HG03139 (cell line): Measurements from ENCODE around the gene RICTOR.
A peak's percentile ranks its signal among the peaks of the same experiment; 100 is the strongest.

Source experiments
- ATAC-seq: cut with Tn5 transposase; IDR thresholded peaks from one replicate; pipeline ENCODE4 v1.9.1; 2021; ENCODE audit not compliant: unreplicated experiment

Gene RICTOR

DNA sequence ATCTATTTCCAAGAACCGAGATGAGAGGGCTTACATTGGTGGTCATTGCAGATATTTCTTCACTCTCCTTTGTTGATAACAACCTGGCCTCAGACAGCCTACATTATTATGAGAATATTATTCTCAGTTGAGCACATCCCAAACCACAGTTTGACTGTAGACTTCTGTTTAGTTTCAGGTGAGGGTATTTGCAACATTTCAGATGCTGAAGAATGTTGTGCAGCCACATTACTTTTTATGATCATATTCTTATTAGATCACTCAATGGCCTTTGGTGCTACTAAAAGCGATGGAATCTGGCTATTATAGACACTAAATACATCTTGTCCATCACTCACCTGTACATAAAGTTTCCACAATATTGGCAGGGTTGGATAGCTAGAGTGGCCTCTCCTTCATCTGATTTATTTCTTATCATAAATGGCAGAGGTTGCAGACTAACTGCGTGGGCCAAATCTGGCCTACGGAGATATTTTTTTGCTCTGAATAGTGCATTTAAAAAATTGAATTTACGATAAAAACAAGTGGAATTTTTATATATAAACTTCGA lies 26.2 kb upstream of the RICTOR start:
- no peak for ATAC-seq

DNA sequence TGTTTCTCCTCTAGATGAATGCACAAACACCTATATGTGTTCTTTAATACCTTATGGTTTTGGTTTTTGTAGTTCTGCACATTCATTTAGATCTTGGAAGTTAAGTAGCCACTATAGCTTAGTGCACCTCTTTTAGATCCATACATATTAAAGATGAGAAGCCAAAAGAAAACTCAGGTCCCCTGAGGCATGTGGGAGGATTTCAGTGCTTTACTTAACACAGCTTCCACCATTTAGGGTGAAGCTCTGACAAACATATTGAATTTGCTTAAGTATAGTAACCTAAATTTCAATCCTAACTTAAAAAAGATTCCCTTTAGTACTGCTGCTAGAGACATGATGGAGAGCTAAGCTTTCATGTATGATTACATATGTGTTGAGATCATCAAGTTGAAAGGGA lies 25.6 kb upstream of the RICTOR start:
- no peak for ATAC-seq

DNA sequence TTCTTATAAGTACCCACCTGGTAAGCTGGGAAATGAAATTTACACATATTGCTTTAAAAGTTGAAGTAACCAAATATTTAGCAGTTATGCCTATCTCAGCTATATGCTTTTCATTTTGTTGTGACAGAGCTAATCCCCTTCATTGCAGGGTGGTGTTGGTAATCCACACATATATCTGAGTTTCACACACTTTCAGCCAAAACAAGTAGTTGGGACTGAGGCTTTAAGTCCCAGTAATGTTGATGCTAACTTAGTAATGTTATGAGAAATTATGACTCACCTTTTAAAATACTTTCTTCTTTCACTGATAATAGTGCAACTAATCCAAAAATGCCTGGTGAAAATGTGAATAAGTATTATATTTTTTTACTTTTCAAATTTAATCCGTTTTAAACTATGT lies 19.2 kb upstream of the RICTOR start:
- no peak for ATAC-seq

DNA sequence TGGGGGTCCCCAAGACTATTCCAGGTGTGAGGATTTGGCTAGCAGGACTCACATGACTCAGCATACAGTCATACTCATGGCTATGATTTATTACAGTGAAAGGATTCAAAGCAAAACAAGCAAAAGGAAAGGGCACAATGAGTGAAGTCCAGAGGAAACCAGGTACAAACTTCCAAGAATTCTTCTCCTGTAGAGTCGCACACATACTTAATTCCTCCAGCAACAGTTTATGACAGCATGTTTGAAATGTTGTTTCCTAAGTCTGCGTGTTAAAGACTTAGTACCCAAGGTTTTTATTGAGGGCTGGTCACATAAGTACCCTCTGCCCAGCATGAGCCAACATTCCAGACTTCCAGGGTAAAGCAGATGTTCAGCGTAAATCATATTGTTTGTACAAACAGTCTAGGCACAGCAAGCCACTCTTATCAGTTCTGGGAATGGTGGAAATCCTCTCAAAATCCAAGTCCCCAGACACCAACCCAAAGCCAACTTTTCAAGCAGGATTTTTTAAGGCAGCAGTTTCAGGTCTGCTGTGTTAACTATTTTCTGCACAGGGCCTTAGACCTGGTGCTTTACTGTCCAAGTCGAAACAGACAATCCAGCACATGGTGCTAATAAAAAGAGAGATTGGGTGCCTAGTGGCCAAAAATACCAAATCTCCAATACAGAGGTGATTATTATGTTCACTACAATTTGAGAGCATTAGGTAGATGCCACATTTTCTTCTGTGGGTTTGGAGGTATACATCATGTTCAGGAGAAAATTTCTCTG lies 18.6 kb upstream of the RICTOR start:
- ATAC-seq = no peak

DNA sequence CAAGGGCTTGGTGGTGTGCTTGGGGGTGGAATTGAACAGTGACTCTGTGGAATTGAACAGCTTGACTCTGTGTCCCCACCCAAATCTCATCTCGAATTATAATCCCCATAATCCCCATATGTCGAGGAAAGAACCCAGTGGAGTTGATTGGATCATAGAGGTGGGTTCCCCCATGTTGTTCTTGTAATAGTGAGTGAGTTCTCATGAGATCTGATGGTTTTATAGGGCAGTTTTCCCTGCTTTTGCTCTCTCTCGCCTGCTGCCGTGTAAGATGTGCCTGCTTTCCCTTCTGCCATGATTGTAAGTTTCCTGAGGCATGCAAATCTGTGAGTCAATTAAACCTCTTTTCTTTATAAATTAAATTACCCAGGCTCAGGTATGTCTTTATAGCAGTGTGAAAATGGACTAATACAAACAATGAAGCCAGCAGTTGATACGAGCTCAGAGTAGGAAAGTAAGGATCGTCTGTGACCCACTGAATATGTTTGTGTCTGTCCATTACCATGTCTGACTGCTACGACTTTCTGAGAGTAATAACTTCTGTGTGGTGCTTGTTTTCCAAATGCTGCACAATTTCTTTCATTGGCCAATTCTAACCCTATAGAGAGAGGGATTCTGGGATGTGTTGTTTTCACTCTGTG lies 17.9 kb upstream of the RICTOR start:
- ATAC-seq = no peak

DNA sequence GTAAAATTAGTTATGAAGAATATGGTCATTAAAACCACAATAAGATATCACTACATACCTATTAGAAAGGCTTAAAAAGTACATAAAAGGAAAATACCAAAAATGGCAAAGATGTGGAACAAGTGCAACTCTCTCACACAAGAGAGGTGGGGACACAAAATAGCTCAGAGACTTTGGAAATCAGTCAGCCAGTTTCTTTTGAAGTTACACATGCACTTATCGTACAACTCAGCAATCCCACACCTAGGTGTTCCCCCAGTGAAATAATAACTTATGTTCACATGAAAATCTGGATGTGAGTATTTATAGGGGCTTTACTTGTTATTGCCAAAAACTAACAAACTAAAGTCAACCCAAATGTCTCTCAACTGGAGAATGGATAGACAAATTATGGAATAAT lies 9.8 kb upstream of the RICTOR start:
- ATAC-seq = no peak

DNA sequence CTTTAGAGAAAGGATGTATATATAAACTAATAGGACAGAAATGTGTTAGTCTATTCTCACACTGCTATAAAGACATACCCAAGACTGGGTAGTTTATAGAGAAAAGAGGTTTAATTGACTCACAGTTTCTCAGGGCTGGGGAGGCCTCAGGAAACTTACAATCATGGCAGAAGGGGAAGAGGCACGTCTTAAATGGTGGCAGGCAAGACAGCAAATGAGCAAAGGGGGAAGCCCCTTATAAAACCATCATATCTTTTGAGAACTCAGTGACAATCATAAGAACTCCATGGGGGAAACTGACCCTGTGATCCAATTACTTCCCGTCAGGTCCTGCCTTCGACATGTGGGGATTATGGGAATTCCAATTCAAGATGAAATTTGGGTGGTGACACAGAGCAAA lies 8.8 kb upstream of the RICTOR start:
- no peak for ATAC-seq

DNA sequence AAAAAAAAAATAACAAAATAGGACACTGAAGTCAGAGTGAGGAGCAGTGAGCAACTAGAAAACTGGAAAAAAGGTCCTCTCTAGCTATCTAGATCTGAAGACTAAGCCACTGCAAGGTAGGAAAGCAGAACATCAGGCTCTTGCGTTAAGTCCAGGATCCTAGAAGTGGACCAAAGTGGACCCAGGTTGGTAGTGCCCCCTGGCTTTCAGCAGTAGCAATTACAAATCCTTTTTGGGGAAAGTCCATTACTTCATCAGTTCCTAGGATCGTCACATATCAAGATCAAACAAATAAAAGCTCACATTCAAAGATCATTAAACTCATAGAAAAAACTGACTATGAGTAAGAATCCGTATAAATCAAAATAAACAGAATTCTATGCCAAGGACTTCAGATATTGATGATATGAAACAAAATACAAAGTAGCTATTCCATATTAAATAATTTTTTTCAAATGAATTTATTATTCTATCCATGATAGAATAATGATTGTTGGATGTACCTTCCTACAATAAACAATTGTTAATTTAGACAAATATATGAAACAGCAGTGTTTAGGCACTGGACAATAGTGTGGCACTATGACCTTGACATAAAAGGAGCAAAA lies 6.5 kb upstream of the RICTOR start:
- no peak for ATAC-seq

DNA sequence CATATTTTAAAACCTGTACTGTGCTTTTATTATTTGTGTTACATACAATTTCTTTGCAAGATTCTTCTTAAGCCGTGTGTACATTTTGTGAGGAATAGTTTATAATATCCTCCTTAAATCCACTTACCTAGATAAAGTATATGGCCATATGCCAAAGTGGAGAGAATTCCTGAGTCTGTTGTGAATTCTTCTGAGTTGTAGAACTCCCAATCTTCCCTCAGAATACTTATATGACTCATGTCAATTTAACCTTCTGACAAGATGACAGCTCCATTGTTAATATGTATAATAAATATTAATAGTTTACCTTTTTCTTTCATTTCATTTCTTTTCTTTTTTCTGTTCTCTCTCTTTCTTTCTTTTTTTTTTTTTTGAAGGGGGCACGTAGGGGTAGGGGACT lies 6.0 kb upstream of the RICTOR start:
- ATAC-seq = no peak

DNA sequence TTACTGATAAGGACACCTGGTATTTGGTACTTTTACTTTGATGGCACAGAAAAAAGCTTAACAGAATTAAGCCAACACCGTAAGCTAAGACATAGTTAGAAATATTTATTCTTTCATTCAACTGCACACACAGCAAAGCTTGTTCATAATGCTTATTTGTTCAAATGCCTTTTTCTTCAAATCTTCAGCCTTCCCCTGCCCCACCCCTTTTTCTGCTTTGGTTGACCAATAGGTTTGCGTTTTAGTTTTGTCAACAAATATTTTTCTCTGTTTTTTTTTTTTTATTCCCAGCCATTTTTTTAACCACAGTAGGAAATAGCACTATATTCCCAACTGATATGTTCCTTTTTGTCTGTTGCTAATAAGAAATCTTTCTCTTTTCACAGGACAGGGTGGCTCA lies 4.9 kb upstream of the RICTOR start:
- ATAC-seq = no peak

DNA sequence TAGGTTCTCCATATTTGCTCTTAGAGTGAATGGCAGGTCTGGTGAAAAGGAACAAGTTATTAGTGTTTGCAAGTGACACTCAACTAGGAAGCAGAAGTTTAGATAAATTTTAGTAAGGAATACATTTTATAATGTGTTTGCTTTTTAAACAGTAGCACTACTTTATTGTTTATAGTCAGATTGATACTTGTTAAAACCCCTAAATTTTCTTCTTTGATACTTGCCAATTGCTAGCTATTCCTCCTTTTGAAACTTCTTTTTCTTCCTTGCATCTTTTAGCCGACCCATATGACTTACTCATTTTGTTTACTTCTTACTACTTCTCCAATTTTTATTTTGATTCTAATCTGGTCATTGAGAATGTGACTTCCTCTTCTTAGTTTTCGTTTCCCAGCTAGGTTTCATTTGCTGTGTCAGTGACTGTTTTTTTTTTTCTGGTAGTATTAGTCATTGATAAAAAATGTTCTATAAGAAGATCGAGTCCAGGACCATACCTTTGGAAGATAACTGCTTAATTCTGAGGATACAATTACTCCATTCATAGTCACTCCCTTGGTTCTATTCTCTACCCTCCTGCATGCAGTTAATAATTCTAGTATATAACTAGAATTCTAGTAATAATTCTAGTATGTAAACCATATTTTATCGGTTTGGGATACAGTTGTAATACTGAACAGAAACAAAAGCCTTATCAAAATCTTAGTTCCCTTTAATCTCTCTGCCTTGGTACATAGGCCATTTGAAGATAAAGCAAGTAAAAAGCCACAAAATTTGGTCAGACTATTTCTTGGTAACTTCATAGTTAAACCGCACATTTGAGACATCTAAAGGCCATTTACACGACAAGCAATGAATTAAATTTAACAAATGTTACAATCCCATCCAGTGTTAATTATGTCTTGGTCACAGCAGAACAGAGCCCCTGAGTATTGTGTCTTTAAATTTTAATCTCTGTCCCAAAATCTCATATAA lies 2.8 kb upstream of the RICTOR start:
- ATAC-seq = peak; percentile 15

DNA sequence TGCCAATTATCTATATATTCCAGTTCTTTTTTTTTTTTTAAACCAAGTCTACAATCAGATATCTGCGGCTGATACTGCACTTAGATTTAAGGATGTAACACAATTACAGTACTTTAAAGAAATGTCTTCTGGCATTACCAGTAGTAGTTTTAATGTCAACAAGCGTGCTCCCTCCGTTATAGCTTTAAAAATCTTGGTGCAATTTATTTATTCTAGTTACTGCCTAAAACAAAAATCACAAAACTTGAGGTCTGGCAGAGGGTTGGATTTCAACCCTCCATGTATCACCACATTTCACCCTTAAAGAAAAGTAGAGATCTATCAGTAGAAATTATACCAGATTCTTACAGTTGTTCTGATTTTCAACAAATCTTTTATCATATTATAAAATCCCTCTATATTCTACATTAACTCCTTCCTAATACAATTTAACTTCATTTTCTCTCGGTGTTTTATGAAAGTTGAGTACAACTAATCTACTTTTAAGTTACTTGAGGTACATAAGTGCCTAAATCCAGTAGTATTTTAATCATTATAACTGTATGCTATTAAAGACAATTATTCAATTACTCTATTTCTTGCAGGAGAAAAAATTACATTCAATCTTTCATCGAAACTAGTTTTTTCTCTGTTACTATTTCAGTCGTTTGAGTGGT lies 2.0 kb upstream of the RICTOR start:
- no peak for ATAC-seq

DNA sequence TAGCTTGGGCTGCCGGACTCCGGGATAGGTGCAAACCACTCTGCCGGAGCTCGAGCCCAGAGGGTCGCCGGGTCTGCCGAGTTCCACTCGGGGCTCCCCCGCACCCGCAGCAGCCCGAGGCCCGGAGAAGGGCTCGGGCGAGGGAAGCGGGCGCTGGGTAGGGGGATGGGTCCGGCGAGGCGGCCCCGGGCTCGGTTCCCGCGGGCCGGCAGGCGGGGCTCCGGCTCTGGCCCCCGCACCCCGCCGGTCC lies 507 bp downstream of the RICTOR start:
- peak; percentile 20 for ATAC-seq

DNA sequence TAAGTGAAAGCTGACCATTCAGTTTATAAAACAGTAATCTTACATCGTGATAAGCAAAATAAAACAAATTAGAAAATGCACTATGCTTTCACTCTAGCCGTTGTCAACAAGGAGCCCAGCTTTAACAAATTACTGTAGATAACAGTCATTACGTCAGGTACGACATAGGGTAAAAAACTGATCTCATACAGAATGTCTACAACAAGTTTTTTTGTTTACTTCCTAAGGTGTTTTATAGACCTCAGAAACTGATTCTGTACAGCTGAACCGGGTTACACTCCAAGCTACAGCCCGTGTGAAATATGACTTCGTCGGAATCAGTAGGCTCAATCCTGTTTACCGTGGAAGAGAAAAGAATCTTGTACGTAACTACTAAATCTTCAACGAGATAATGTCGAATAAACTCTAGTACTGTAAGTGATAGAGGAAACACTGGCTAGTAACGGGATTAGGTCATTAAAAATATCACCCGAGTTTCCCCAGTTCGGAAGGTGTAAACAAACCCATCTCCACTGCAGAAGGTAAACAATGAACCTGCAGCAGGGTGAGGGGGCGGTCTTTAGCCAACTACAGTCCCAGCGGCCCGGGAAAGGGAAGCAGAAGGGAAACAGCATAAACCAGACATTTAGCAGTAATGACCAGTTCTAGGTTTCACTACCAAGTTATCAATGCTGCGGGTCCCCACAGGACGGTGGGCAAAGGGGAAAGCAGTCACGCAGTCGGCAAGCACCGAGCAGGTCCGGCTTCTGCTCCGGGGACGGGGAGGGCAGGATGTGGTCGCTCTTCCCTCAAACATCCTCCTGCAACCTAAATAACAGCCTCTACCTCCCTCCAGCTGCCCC lies 1.1 kb downstream of the RICTOR start:
- ATAC-seq = peak; percentile 36

DNA sequence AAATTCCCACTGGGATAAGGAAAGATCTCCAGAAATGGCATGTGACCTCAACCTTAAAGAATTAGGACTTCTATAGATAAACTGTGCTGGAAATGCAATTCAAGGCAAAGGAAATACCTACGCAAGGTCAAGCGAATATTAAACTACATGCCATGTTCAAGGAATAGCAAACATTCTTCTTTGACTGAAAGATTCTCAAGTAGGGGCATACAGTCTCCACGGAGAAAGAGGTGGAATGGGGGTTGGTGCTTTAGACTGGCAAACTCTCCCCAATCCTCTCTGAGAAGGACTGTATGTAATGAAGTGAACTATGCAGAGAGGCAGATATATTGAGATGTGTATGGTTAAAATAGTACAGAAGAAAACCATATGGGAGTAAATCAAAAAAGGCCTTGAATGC lies 6.1 kb downstream of the RICTOR start:
- no peak for ATAC-seq

DNA sequence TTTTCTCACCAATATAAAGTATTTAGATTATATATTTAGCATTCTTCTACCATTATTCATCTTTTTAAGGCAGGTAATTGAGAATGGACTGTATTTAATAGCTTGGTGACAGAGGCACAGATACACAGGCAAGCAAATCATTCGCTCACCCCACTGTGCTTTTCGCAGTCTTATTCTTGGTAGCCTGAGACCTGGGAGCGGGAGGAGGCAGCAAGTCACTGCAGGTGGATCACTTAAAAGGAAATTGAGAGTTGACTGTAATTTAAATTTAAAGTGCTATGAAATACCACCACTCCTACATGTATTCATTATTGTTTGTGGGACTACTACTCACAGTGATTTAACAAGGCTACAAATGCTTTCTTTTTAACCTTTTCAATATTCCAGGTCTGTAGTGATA lies 9.7 kb downstream of the RICTOR start:
- no peak for ATAC-seq

DNA sequence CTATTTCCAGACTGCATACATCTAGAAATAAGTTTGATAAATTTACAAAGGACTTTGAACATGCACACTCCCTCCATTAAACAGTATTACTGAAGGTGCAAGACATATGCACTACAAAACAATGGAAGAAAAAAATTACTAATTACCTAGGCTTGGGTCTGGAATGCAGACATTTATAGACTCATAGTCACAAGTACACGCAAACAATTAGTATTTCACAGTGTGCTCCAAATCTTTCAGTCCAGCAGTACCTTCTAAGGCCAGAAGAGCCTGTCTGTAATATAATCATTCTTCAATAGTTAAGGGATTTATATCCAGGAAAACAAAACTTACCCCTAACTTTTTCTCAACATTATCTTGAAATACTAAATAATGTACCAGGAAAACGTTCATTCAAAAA lies 11.2 kb downstream of the RICTOR start:
- ATAC-seq = no peak

DNA sequence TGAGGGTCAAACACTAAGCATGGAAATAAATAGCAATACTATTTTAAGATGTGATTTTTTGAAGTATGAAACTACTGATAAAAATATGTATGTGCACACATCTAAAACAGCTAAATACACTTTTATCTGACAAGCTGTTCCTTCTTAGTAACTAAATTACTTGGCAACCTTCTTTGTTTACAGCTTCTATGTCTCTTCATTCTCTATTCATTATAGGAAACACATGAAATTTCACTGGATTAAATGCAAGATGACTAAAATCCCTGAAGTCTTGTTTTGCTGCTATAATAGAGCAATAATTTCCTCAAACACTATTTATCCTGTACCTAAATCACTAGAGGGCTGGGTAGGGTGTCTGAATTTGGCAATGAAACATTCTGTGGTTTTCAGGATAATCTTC lies 11.7 kb downstream of the RICTOR start:
- no peak for ATAC-seq

DNA sequence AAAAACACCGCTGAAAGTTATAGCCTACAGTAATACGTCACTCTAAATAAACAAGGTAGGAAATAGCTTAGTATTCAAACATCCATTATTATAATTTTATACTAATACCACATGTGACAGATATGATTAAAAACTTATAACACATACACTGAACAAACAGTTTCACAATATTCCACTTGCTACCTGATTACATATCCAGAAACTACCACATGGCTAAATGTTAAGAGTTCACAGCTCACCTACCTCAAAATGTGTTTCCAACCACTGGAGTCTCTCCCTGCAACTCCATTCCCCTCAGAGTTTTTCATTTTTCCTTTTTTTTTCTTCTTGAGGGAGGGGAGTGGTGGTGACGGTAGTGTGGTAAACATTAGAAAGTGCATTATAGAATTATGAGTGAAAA lies 12.1 kb downstream of the RICTOR start:
- no peak for ATAC-seq

DNA sequence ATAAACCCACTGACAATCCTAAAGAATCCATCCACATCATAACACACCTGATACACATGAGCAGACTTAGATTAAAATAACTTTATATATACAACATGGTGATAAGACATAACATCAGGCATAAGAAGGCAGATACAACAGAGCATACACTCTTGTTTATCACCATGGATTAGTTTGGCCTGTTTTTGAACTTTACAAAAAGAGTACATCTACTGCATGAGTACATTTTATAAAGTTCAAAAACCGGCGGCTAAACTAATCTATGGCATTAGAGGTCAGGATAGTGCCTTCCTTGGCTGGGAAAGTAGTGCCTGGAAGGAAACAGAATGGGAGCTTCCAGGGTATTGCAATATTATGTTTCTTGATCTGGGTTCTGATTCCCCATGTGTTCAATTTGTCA lies 15.1 kb downstream of the RICTOR start:
- ATAC-seq = no peak
